Measurements from ENCODE around the gene SH3BP4.

Gene SH3BP4

DNA sequence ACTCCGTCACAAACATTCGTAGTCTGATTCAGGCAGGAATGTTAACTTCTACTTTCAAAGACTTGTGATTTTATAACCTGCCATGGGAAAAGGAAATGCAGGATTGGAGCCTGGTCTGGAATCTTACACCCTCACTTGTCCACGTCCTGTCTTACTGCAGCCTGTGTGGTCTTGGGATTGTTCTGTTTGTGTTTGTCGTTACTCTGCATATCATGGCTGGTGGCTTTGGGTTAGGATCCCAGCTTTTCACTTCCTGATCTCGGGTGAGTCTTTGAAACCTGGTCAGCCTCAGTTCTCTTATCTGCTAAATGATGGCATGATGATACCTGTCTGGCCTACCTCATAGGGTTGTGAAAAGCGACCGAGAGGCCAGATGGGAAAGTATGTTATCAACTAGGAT lies 34.6 kb downstream of the SH3BP4 start:
- DNase-seq, result no peak

DNA sequence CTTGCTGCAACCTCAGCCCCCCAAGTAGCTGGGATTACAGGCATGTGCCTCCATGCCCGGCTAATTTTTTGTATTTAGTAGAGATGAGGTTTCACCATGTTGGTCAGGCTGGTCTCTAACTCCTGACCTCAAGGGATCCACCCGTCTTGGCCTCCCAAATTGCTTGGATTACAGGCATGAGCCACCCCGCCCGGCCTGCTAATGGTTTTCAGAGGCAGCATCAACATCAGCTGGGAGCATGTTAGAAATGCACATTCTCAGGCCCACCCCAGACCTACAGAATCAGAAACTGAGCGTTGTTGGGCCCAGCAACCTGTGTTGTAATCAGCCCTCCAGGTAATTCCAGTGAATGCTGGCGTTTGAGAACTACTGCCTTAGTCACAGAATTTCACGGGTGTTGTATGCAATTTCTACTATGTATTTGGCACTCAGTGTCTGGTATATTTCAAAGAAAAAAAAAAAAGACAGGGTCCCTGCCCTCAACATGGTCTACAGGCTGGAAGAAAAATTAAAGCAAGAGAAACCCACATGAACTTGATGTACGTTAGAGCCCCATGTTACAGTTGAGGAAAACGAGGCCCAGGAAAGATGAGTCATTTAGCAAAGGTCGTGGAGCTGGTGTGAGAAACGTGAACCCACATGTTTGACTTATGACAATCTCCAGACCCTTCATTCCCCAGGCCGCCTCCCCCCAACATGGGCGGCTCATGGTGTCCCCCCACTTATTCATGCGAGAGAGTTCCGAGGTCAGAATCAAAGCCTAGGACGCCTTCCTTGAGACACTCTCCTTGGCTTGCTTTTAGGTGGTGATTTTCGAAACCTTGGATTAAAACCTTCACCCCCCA lies 35.3 kb downstream of the SH3BP4 start:
- no peak for DNase-seq

DNA sequence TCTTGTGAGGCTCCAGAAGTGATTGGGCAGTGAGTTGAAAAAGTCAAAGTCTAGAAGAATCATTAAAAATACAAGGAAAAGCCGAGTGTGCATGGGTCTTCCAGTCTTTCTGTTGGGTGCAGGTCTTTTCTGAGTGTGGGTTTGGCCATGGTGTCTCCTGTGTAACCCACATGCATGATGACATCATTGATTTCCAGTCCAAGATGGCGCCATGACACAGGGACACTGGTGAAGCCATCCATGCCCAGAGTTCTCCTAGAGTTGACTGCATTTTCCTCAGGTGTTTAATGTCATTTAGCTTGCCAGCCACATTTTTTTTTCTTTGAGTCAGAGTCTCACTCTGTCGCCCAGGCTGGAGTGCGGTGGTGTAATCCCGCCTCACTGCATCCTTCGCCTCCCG lies 35.9 kb downstream of the SH3BP4 start:
- no peak for DNase-seq

DNA sequence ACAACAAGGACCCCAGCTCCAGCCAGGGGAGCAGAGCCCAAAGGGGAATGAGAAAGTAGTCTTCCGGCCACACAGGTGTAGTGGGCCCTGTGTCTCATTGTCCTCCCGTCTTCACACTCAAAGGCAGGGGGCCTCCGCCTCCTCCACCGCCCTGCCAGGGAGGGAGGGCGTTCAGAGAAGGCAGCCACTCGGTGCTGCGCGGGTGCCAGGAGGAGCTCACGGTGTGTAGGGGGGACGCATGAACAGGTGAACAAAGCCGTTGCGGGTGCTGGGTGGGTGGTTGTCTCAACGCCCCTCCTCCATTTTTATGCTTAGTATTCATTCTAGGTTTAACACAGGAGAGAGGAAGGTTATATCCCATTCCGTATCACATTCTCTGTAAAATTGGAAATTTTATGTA lies 36.7 kb downstream of the SH3BP4 start:
- no peak for DNase-seq

DNA sequence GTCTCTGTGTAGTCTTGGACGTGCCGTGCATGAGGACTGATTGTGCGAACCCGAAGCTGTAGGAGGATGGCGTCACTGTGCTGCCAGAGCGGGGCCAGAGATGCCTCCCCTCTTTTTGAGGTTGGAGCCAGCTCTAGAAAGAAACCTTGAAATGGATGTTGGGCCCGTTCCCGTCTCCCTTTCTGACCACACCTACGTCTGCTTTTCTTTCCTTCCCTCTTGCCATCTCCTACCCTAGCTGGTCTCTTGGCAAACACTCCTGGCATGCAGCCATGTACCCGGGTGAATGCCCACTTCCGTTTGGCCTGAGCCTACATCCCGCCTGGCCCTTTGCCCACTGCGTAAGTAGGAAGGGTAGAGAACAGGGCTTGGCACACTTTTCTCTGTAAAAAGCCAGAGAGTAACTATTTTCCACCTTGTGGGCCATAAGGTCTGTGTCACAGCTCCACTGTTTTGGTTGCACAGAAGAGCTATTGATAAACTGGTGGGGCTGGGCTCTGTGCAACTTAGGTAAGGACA lies 37.4 kb downstream of the SH3BP4 start:
- DNase-seq, result no peak

DNA sequence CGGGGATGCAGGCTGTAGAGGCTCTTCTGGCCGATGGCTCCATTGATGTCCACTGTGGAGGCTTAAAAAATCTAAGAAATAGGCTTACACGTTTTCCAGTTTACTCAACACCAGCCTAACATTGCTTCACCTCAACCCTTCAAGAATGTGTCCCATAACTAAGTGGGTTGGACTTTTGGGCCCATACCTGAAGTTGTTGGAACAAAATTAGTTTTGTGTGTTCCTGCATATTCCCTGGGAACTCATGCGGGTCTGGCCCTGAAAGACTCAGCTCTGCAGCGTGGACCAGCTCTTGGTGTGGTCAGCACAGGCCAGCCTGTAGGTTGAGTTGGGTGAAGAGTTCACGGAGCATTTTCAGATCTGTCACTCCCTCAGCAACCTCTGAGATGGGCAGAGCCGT lies 38.5 kb downstream of the SH3BP4 start:
- DNase-seq, result no peak

DNA sequence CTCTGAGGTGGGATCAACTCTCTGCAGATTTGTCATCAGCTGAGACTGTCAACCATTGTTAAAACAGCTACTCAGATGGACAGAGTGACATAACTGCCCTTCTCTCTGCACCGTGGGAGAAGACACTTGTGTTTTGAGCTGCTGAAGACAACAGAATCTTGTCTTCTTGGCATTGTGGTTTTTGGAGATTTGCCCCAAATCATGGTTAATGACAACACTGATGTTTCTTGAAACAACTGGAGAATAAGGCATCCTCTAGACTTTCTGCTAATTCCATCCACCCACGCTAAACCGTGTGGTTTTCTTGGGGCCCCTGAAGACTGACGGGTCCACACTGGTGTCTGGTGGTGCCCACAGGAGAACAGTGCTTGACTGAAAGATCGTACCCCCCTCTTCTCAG lies 39.5 kb downstream of the SH3BP4 start:
- no peak for DNase-seq

DNA sequence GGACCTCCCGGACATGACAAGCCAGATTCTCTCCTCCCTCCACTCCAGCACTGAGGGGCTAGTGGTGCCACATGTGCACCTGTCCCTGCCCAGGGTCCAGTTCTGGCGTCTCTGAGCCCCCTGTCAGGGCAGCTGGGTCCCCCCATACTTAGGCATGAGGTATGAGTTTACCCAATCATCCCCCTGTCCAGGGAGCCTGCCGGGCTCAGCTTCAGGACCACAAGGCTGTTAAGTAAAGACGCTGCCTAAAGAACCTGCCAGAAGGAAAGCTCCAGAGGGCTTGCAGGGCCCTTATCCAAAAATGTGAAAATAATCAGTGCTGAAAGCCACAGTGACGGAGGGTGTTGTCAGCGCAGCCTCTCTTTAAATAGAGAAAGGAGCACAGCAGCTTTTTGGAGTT lies 40.0 kb downstream of the SH3BP4 start:
- no peak for DNase-seq

DNA sequence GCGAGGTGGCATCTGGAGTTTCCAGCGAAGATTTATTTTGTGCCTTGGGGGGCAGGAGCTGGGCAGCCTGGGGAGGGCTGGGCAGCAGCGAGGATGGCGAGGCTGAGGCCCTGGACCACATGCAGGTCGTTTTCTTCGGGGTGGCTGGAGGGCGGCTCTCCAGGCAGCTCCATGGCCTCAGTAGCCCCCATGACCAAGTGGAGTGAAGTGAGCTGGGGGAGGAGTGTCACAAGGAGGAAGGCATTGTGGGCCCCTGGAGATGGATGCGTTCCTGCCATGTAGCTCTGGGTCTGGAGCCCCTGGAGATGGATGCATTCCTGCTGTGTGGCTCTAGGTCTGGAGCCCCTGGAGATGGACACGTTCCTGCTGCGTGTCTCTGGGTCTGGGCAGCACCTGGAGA lies 40.4 kb downstream of the SH3BP4 start:
- DNase-seq, result no peak

DNA sequence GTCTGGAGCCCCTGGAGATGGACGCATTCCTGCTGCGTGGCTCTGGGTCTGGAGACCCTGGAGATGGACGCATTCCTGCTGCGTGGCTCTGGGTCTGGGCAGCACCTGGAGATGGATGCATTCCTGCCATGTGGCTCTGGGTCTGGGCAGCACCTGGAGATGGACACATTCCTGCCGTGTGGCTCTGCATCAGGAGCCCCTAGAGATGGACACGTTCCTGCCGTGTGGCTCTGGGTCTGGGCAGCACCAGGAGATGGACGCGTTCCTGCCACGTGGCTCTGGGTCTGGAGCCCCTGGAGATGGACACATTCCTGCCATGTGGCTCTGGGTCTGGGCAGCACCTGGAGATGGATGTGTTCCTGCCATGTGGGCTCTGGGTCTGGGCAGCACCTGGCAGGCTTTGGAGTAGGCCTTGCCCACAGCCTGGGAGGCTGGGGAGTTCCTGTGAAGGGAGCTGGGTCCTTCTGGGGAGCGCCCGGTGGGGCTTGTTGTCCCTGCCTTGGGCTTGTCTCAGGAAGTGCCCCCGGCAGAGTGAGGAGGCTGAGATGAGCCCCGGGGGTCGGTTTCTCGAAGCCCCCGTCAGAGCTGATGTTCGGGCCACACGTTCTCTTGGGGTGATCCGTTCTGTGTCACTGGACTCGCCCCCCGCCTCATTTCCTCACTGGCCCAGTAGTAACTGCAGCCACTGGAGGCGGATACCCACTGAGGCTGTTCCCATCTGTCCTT lies 41.0 kb downstream of the SH3BP4 start:
- no peak for DNase-seq

DNA sequence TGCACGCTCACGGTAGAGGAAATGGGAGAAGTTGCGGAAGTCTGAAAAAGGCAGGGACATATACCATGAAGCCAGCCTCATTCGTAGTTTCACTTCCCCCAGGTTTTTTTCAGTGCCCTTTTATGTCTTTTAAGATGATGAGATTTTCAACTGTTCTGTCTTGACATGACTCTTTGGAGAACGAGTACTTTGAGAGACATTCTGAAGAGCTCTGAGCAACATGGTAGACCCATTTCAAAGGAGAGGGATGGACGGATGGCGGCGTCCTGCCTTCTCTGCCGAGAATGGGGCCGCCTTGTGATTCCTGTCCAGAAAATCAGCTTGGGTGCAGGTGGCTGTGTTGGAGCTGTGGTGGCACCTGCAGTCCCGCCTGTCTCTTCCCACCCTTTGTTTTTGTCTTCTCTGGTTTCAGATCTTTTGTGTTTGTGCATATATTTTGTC lies 41.7 kb downstream of the SH3BP4 start:
- no peak for DNase-seq

DNA sequence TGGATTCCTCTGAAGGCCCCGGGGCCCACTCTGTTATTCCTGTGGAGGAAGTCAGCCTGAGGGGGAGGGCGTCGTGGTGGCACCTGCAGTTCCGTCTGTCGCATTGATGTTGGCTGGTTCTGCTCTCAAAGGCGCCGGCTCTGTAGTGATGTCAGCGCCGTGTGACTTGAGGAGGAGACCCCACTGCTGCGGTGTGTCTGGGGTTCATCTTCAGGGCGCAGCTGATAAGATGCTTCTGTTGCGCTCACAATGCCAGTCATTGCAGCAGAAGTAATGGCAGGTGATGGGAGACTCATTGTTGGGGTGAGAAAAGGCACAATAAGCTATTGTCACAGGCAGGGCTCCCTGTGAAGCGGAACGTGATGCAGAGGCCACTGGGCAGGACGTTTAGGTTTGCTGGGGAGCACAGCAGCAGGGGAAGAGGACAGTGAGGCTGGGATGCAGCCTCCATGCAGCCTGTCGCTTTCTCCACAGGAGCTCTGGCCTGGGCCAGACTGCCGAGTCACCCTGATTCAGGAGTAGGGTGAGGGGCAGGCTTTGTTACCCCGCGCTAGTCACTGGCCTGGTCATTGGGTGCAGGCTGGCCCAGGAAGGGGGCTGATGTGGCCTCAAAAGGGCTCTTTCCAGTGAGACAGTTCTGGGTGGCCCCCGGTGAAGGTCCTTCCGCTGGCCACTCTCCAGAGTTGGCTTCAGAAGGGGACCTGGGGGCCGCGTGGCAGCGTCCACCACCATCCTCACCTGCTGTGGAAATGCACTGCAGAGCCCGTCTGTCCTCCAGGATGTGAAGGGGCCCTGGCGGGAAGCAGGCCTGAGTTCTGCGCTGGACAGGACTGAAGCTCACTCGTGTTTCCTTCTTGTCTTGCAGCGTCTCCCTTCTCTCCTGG lies 42.9 kb downstream of the SH3BP4 start:
- DNase-seq, result no peak

DNA sequence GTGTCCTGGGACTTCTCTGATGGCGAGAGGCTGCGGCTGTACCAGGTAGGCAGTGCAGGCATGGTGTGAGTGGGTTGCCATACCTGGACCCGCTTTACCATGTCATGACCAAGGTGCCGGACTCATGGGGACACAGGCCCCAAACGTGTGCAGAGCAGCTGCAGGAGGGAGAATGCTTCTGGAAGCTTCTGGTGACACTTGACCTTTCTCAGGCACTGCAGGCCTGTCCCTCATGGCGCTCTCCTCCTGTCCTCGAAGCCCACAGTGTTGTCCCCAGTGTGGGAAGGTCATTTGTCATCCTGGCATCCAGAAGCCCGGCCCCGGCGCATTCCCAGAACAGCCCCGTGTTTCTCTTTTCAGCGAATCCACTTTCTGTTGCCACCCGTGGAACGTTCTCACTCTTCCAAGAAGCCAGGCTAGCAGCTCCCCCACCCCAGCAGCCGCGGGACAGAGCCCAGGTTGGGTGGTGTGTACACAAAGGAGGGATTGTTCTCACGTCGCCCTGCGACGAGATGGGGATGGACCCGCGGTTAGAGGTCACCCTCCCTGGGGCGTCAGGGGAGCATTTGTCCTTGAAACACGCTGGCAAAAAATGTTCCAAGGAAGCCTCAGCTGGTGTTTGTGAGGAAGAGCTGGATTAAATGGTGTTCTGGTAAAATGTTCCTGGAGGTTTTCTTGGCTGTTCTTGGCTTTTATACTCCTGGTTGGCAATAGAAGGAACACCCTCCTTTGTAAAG lies 43.7 kb downstream of the SH3BP4 start:
- no peak for DNase-seq

DNA sequence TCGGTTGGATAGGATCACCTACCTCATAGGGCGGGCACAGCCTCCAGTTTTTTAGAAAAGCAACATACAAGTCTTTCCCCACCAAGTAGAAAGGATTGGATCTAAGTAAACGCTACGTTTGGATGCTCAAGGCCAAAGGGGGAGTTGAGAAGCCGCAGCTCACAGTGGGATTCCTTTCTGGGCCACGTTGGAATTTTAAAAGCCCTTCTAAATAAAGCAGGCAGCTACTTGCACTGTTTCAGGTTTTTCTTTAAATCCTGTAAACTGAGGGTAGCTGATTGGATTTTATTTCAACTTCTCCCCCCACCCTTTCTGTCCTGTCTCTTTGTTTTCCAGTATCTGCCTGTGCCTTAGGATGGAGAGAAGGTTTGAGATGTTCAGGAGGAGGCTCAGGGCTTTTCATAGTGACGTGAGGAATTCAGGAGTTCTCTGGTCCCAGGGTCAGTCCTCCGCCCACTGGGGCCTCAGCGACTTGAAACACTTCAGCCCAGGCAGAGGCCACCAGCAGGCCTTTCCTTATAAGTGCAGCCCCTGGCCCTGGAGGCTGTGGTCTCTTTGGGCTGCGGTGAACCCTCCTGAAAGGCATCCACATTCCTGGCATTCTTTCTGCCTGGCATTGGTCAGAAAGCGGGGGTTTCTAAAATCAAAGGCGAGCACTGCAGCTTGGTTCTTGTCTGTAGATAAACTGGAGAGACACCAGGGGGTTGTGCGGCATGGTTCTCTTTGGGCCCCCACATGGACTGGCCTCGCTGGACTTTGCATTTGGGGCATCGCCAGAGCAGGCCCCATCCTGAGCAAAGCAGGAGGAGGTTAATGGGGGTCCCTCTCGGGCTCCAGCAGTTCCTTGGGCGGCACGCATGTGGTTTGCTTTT lies 44.5 kb downstream of the SH3BP4 start:
- no peak for DNase-seq

DNA sequence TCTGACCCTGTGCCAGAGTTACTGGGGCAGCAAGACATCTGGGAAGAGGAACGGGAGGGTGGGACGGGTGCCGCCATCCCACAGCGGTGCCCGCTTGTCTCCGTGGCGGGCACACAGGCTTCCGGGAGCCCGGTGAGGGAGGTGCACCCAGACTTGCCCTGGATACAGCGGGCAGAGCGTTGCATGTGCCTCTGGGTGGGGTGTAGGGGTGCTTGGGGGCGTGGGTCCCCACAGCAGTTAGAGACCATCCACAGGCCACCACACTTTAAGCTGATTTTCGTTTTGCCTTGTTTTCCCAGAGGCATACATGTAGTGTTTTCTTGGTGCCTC lies 45.1 kb downstream of the SH3BP4 start:
- DNase-seq, result no peak

DNA sequence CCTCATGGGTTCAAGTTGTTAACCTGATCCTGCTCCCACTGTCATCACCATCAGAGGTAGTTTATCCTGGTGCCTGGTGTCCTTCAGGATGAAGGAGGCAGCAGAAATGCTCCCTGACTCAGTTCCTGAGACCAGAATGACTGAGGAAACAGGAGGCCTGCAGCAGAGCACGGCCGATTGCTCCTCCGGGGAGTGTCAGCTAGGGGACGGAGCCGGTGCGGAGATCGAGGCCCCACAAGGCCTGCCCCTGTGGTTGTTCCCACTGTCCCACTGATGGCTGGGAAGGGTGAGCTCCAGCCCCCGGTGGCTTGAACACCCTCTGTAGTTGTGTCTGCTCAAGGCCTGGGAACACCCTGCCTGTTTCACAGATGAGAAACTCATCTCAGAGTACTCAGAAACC lies 45.6 kb downstream of the SH3BP4 start:
- no peak for DNase-seq

DNA sequence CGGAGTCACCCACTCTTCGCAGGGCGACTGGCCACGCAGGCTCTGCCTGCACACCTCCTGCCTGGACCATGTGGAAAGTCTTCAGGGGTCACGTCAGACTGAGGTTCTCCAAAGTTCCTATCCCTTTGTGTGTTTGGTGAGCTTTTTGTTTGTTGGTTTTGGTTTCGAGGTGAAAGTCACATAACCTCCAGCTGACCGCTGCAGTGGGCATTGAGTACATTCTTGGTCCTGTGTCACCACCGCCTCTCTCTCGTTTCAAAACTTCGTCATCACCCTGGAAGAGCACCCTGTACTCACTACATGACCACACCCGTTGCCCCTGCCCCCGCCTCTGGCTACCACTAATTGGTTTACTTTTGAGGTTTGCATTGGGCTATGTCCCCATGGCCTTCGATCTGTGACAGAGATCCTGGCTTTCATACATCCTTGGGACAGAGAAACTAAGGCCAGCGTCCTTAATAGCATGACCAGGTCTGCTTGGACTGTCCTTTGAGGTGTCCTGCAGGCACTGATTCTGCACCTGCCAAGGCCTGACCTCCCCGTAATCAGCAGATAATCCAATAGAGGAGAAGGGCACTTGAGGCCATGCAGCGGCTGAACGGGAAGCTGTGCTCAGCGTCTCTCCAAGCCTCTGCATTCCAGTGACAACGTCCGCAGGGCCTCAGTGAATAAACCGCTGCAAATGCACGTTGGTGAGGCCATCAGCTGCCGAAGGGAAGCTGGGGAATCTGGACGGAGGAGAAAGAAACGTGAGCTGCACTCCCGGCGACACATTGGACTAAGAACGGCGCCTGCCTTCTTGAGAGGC lies 46.8 kb downstream of the SH3BP4 start:
- DNase-seq, result no peak

DNA sequence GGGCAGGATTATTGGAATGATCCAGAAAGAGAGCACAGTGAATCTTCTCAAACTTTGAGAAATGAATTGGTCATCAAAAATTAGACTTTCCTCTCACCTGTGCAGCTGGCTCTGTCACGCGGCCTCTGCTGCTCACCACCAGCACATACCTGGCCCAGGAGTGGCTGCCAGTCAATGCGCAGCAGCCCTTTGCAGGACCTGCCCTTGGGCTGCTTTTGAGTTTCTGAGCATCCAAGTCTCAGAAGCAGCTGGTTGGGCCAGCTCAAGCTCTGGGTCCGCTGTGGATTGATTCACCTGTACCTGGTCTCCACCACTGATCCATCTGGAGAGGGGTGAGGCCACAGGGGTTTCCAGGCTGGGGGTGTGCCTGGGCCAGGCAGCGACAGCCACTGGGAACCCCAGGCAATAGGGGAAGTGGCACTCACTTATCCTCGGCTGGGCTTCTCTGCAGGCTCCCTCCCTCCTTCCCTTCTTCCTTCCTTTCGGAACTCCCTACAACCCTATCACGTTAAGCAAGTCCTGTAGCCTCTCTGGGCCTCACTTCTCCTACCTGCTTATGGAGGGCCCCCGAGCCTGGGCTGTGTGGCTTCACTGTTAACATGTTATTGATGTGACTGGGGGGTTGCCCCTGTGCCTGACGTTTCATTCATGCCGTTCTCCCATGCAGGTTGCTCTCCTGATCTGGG lies 48.1 kb downstream of the SH3BP4 start:
- DNase-seq, result no peak

DNA sequence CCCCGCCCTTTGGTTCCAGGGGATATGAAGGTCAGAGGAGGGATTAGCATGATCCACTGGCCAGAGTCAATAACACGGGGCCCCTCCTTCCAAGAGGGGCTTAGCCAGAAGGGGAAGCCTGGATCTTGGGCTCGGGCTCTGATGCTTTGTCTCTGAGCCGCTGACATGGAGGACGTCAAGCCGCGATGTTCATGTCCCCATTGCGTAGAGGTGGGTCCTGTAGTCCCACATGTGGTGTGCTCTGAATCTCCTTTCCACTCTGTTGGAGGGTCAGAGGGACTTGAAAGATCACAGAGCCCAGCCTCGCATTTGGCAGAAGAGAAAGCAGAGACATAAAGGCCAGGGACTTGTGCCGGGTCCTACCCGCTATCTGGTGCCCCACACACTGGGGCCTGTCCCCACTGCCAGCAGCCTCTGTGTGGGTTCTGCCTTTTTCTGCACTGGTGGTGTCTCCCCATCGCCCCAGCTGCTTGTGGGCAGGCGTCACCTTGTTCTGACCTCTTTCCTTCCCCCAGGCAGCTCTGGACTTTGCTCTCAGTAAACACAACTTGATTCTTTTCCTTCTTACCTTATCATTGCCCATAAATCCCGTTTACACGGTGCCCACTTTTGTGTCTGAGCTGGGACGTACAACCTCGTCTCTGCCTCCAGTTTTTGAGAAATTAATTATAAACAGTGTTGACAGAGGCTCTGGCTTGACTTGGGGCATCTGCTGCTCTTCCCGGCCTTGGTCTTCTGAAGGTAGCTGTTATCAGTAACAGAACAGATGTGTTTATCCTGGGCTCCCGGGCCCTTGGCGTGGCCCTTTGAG lies 48.8 kb downstream of the SH3BP4 start:
- no peak for DNase-seq

Measured in activated CD8-positive, alpha-beta memory T cell treated with anti-CD3 and anti-CD28 coated beads, Interleukin-2, amount 50 U/mL, for 4 hours (primary cell).